HUES64 (cell line): ENCODE data around the gene EPB41.
"Not testable (repeated sequence)": the region's sequence is repeated elsewhere in the genome, so short reads cannot be mapped to it uniquely, and the experiment has no call there.

Source experiments
- H3K27ac ChIP-seq: 2 replicates; pipeline ENCODE4 v1.7.0; 2013; ENCODE audit warnings: low read depth, low read length, inconsistent platforms
- H3K27me3 ChIP-seq: 2 replicates; pipeline ENCODE4 v1.6.1; 2013; ENCODE audit warnings: mild to moderate bottlenecking, low read length; ENCODE audit not compliant: insufficient read depth
- H3K36me3 ChIP-seq: 2 replicates; pipeline ENCODE4 v1.6.1; 2013; ENCODE audit warnings: mild to moderate bottlenecking, low read length; ENCODE audit not compliant: insufficient read depth
- H3K4me1 ChIP-seq: 2 replicates; pipeline ENCODE4 v1.6.1; 2013; ENCODE audit warnings: mild to moderate bottlenecking, low read length, moderate library complexity; ENCODE audit not compliant: insufficient read depth
- H3K4me3 ChIP-seq: 2 replicates; pipeline ENCODE4 v1.5.1; 2013; ENCODE audit warnings: mild to moderate bottlenecking, low read length, moderate library complexity
- H3K9ac ChIP-seq: 2 replicates; pipeline ENCODE4 v1.6.1; 2013; ENCODE audit warnings: mild to moderate bottlenecking, low read depth, low read length
- H3K9me3 ChIP-seq: 2 replicates; pipeline ENCODE4 v1.6.1; 2013; ENCODE audit warnings: low read depth, low read length; ENCODE audit not compliant: insufficient read depth
- WGBS: fragments of 150-250, 120-280 bp; methylation state at CpG from one replicate; pipeline ENCODE4 v1.1.7; 2013; ENCODE audit warnings: missing lambda C conversion rate; 5-methylcytosine and 5-hydroxymethylcytosine counted together

The EPB41 gene

DNA sequence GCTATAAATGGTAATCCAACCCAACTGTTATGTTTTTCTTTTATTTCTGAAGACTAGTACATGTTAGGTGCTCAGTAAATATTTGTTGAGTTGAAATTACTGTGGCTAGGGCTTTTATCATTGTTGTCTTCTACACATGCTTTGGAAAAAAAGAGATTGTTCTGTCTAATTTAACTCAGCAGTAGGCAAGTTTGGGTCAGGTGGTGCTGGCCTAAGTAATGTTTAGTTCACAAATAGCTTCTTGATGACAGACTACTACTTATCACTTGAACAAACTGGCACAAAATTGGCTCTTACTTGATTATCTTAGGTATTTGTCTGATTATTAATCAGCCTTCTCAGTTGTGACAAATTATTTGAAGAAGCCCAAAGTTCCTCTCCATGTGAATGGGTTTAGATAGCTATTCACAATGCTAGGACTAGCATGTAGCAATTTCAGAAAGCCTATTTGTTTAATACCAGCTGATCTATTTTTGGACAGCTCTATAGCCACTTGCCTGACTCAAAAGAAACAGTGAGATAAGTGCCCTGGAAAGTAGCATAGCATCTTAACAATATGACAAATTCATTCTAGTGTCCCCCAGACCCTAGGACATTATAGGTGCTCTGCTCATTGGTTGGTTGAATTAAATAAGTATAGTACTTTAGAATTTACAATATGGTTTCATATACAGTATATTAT is 176.7 kb downstream of the EPB41 start:
- no peak overlapping the region for H3K9ac ChIP-seq
- H3K36me3 ChIP-seq: no peaks in the 10 kb centered on the region
- no peaks in the 10 kb centered on the region for H3K27me3 ChIP-seq
- H3K4me3 ChIP-seq: no peak overlapping the region
- H3K4me1 ChIP-seq: peaks cover 5% of the 10 kb centered on the region; the same call in 1 of the 2 replicates
- H3K9me3 ChIP-seq: no peaks in the 10 kb centered on the region
- no peak overlapping the region for H3K27ac ChIP-seq

- not testable (repeated sequence) for H3K36me3 ChIP-seq, H3K27me3 ChIP-seq, H3K4me3 ChIP-seq, H3K9ac ChIP-seq, H3K27ac ChIP-seq, H3K9me3 ChIP-seq
- 98% methylated on average over 2 of the region's 5 CpGs for WGBS
- peaks cover 15% of the 10 kb centered on the region; the same call in 1 of the 2 replicates for H3K4me1 ChIP-seq
Observed at GRCh38 chr1:29092704-29093103, 178.3 kb downstream of the EPB41 start.

- peaks cover 15% of the 10 kb centered on the region; the same call in 1 of the 2 replicates for H3K4me1 ChIP-seq
- WGBS: 96% methylated on average over 3 of the region's 3 CpGs
- no peaks in the 10 kb centered on the region for H3K27me3 ChIP-seq
- no peak overlapping the region for H3K9ac ChIP-seq
- no peak overlapping the region for H3K27ac ChIP-seq
- H3K4me3 ChIP-seq: no peak overlapping the region
- peaks cover 7% of the 10 kb centered on the region; the same call in 1 of the 2 replicates for H3K36me3 ChIP-seq
- no peaks in the 10 kb centered on the region for H3K9me3 ChIP-seq
Observed at GRCh38 chr1:29094433-29094832, 180.1 kb downstream of the EPB41 start.

GRCh38 chr1:29094954-29095353 is 180.6 kb downstream of the EPB41 start:
- Histone ChIP-seq H3K9ac (no peak overlapping the region), H3K9me3 (no peaks in the 10 kb centered on the region), H3K4me3 (no peak overlapping the region), H3K4me1 (peaks cover 15% of the 10 kb centered on the region; the same call in 1 of the 2 replicates), H3K27ac (no peak overlapping the region), H3K36me3 (peaks cover 12% of the 10 kb centered on the region; the same call in 1 of the 2 replicates), H3K27me3 (no peaks in the 10 kb centered on the region)
- WGBS: 94% methylated on average over 1 of the region's 1 CpG

GRCh38 chr1:29096231-29096886 is 182.0 kb downstream of the EPB41 start:
- Histone ChIP-seq H3K4me1 (peaks cover 15% of the 10 kb centered on the region; the same call in 1 of the 2 replicates), H3K9ac (no peak overlapping the region), H3K27me3 (no peaks in the 10 kb centered on the region), H3K9me3 (no peaks in the 10 kb centered on the region), H3K36me3 (peaks cover 12% of the 10 kb centered on the region; the same call in 1 of the 2 replicates), H3K4me3 (no peak overlapping the region), H3K27ac (no peak overlapping the region)
- WGBS: 57% methylated on average over 4 of the region's 4 CpGs

- Histone ChIP-seq H3K4me3 (no peak overlapping the region), H3K9ac (no peak overlapping the region), H3K9me3 (no peaks in the 10 kb centered on the region), H3K36me3 (peaks cover 16% of the 10 kb centered on the region; the same call in 1 of the 2 replicates), H3K27ac (no peak overlapping the region), H3K4me1 (peaks cover 15% of the 10 kb centered on the region; the same call in 1 of the 2 replicates), H3K27me3 (no peaks in the 10 kb centered on the region)
- 97% methylated on average over 4 of the region's 4 CpGs for WGBS
Observed at GRCh38 chr1:29099286-29099685, 184.9 kb downstream of the EPB41 start.

DNA sequence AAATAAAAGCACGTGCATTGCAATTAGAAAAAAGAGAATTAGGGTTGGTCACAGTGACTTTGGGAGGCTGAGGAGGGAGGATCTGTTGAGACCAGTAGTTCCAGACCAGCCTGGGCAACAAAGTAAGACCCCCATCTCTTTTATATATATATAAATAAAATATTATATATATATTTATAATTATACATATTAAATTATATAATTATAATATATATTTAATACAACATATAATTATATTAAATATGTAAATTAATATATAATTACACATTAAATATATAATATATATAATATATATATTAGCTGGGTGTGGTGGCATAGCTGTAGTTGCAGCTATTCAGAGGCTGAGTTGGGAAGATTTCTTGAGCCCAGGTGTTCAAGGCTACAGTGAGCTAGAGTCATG is 186.1 kb downstream of the EPB41 start:
- Histone ChIP-seq H3K36me3 (peaks cover 16% of the 10 kb centered on the region; the same call in 1 of the 2 replicates), H3K9me3 (no peaks in the 10 kb centered on the region), H3K4me3 (no peak overlapping the region), H3K27me3 (no peaks in the 10 kb centered on the region), H3K4me1 (peaks cover 15% of the 10 kb centered on the region; the same call in 1 of the 2 replicates), H3K27ac (no peak overlapping the region), H3K9ac (no peak overlapping the region)
- 90% methylated on average over 1 of the region's 1 CpG for WGBS

DNA sequence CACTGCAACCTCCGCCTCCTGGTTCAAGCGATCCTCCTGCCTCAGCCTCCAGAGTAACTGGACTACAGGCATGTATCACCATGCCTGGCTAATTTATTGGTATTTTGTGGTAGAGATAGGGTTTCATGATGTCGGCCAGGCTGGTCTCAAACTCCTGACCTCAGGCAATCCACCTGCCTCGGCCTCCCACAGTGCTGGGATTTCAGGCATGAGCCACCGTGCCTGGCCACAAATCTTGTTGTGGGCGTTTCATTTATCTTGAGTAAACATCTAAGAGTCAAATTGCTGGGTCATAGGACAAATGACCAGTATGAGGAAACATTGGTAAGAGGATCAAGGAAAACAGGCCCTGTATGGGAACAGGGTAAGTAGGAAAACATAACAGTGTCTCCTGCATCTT is 191.5 kb downstream of the EPB41 start:
- H3K4me3 ChIP-seq: no peak overlapping the region
- 94% methylated on average over 6 of the region's 6 CpGs for WGBS
- no peak overlapping the region for H3K27ac ChIP-seq
- peaks cover 15% of the 10 kb centered on the region; the same call in 1 of the 2 replicates for H3K36me3 ChIP-seq
- no peaks in the 10 kb centered on the region for H3K27me3 ChIP-seq
- H3K9ac ChIP-seq: no peak overlapping the region
- no peaks in the 10 kb centered on the region for H3K4me1 ChIP-seq
- no peaks in the 10 kb centered on the region for H3K9me3 ChIP-seq

DNA sequence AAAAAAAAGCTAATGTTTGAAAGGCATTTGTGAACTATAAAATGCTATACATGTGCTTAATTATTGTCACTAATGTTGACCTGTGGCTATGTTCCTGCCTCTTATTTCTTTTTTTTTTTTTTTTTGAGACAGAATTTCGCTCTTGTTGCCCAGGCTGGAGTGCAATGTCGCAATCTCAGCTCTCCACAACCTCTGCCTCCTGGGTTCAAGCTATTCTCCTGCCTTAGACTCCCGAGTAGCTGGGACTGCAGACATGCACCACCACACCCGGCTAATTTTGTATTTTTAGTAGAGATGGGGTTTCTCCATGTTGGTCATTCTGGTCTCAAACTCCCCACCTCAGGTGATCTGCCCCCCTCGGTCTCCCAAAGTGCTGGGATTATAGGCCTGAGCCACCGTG is 193.7 kb downstream of the EPB41 start:
- H3K9me3 ChIP-seq, H3K4me3 ChIP-seq, H3K27me3 ChIP-seq, H3K9ac ChIP-seq, H3K27ac ChIP-seq: not testable (repeated sequence)
- Histone ChIP-seq H3K36me3 (peaks cover 14% of the 10 kb centered on the region; the same call in 1 of the 2 replicates), H3K4me1 (peaks cover 11% of the 10 kb centered on the region; the same call in 1 of the 2 replicates)
- whole genome bisulfite sequencing: 90% methylated on average over 6 of the region's 6 CpGs

GRCh38 chr1:29112705-29113412 is 198.5 kb downstream of the EPB41 start:
- no peaks in the 10 kb centered on the region for H3K9me3 ChIP-seq
- H3K36me3 ChIP-seq: peaks cover 19% of the 10 kb centered on the region; the same call in 1 of the 2 replicates
- 82% methylated on average over 7 of the region's 7 CpGs for WGBS
- no peak overlapping the region for H3K9ac ChIP-seq
- no peak overlapping the region for H3K4me3 ChIP-seq
- no peaks in the 10 kb centered on the region for H3K27me3 ChIP-seq
- H3K4me1 ChIP-seq: peaks cover 13% of the 10 kb centered on the region; the same call in 1 of the 2 replicates
- H3K27ac ChIP-seq: no peak overlapping the region
